Sigmoid colon (tissue), 7 donors: ENCODE results near the gene FOXN3. TPM values are rescaled to one million over a fixed set of nuclear protein-coding genes. Genes with fewer than 3 reads are reported as not detected.

ENCODE experiments used
- DNase-seq: peaks from one replicate; pipeline ENCODE4 v3.0.0-alpha.2; 2019
- H3K27ac ChIP-seq, 4 donors: fragments of 200-600 bp; sonication (generic); one replicate each; pipeline ENCODE4 v1.5.1; 2016 to 2019; ENCODE audit warnings: mild to moderate bottlenecking in 1 of 4
- H3K27me3 ChIP-seq, 3 donors: fragments of 200-600 bp; sonication (generic); one replicate each; pipeline ENCODE4 v1.5.1; 2019; ENCODE audit warnings: mild to moderate bottlenecking in 1 of 3
- H3K36me3 ChIP-seq, 4 donors: fragments of 200-600 bp; sonication (generic); one replicate each; pipeline ENCODE4 v1.5.1; 2016 to 2019
- H3K4me1 ChIP-seq, 4 donors: fragments of 200-600 bp; sonication (generic); one replicate each; pipeline ENCODE4 v1.5.1; 2017 to 2019
- H3K4me3 ChIP-seq, 4 donors: fragments of 200-600 bp; sonication (generic); one replicate each; pipeline ENCODE4 v1.5.1; 2017 to 2019; ENCODE audit warnings: mild to moderate bottlenecking in 2 of 4, moderate library complexity in 1 of 4
- H3K9me3 ChIP-seq, 4 donors: fragments of 200-600 bp in 3 of 4; sonication (generic) in 3 of 4; one replicate each; pipeline versions ENCODE4 v1.5.1 to v1.6.1; 2013 to 2019
- EP300 ChIP-seq, 4 donors: sonication (generic); formaldehyde crosslinking; IDR thresholded peaks; one replicate each; pipeline ENCODE4 v1.6.1; 2017; ENCODE audit warnings: antibody characterized with exemption in 4 of 4
- POLR2A ChIP-seq, 2 donors: fragments of 450-650 bp; IDR thresholded peaks; one replicate each; pipeline ENCODE4 v1.6.1; 2016; ENCODE audit warnings: antibody characterized with exemption in 2 of 2, mild to moderate bottlenecking in 2 of 2, moderate library complexity in 2 of 2
- POLR2AphosphoS5 ChIP-seq, 4 donors: sonication (generic); formaldehyde crosslinking; IDR thresholded peaks; one replicate each; pipeline ENCODE4 v1.6.1; 2017; ENCODE audit warnings: antibody characterized with exemption in 4 of 4
- WGBS, 2 donors: extraction: QIAGEN DNeasy Blood & Tissue Kit; methylation state at CpG; one replicate each; pipeline ENCODE4 v1.1.7; 2013; 5-methylcytosine and 5-hydroxymethylcytosine counted together
- intact Hi-C: fragments of 100-400 bp; cut with DNase I; formaldehyde crosslinking; loops from one replicate; pipeline ENCODE4 v1.15.1; 2023
- polyA plus RNA-seq, 3 donors: library from polyadenylated mRNA; stranded (reverse); fragments of 200-250 nt; gene quantifications; one replicate each; pipeline ENCODE4 v1.2.3, GENCODE V29; 2013
- total RNA-seq, 4 donors: library from RNA; depleted of rRNA; stranded (reverse); fragments of >200 nt; gene quantifications; one replicate each; pipeline ENCODE4 v1.1.0, GENCODE V29; 2016
- TF ChIP-seq, protein P1 (sequence below), 4 experiments: fragments of 450-650 bp in 3 of 4; fragments of 200-600 bp in 1 of 4; IDR thresholded peaks; one replicate each; pipeline ENCODE4 v1.5.1; 2016 to 2019; ENCODE audit warnings: antibody characterized with exemption in 4 of 4, mild to moderate bottlenecking in 3 of 4, moderate library complexity in 2 of 4
- donor health status: healthy with polysubstance abuse.
- donor health status: Bipolar disorder and iron deficiency.
- donor health status: healthy.

FOXN3 gene
- total and polyA plus RNA-seq, 7 donors = 24.6 to 146 (median 104) TPM

DNA sequence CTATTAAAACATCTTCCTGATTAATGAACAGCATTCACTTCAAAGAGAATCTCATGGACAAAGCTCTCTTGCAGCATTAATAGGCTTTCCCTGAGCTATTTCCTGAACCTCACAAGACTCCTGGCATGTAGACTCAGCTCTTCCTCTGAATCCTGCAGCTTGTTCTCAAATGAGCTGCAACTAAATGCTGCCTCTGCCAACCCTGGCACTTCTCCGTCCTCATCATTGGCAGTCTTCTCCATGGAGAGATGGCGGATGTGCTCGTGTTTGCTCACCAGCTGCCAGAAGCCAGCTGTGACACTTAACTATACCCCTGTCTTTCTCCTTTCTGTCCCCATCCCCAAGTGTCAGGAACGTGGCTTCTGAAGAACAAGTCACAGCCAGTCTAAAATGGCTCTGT lies 232.1 kb downstream of the FOXN3 start:
- Histone ChIP-seq H3K36me3 (peaks cover 0 to 12% (median 0%) of the 10 kb centered on the region in 4 donors), H3K9me3 (no peaks in the 10 kb centered on the region), H3K4me3 (no peak overlapping the region), H3K27me3 (no peaks in the 10 kb centered on the region), H3K4me1 (peaks cover 0 to 29% (median 21%) of the 10 kb centered on the region in 4 donors), H3K27ac (no peak overlapping the region)
- 90 to 96% methylated on average over 4 of the region's 4 CpGs for WGBS, 2 donors
- TF ChIP-seq POLR2AphosphoS5 (IDR thresholded peaks at IDR 0.05) (no peak), POLR2A (IDR thresholded peaks at IDR 0.05) (no peak), EP300 (IDR thresholded peaks at IDR 0.05) (no peak)
- TF ChIP-seq, protein P1, sequence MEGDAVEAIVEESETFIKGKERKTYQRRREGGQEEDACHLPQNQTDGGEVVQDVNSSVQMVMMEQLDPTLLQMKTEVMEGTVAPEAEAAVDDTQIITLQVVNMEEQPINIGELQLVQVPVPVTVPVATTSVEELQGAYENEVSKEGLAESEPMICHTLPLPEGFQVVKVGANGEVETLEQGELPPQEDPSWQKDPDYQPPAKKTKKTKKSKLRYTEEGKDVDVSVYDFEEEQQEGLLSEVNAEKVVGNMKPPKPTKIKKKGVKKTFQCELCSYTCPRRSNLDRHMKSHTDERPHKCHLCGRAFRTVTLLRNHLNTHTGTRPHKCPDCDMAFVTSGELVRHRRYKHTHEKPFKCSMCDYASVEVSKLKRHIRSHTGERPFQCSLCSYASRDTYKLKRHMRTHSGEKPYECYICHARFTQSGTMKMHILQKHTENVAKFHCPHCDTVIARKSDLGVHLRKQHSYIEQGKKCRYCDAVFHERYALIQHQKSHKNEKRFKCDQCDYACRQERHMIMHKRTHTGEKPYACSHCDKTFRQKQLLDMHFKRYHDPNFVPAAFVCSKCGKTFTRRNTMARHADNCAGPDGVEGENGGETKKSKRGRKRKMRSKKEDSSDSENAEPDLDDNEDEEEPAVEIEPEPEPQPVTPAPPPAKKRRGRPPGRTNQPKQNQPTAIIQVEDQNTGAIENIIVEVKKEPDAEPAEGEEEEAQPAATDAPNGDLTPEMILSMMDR (IDR thresholded peaks at IDR 0.05) = no peak
- no peak for DNase-seq
- intact Hi-C loops = loop anchor here (10.0 kb wide), 1 partner anchor 520 kb away; no protein-coding TSS in a partner anchor

DNA sequence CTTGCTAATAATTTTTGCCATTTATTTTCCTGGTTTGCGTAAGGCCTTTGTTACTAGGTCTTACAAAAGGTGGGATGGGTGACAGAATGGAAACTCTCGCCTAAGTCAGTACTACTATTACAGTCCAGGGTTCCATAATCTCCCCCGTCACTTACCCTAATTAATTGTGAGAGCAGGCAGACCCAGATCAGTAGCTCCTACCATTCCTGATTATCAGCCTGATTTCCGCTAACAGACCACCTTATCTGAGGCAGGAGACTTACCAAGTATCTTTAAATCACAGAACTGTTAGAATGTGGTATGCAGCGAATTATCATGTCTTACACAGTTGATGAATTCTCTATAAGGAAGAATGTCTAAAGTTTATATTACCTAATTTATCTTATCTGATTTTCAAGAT lies 234.7 kb downstream of the FOXN3 start:
- Histone ChIP-seq H3K9me3 (no peaks in the 10 kb centered on the region), H3K27me3 (no peaks in the 10 kb centered on the region), H3K36me3 (no peaks in the 10 kb centered on the region), H3K4me3 (no peak overlapping the region), H3K27ac (no peak overlapping the region), H3K4me1 (peaks cover 0 to 49% (median 37%) of the 10 kb centered on the region in 4 donors)
- DNase-seq = no peak
- intact Hi-C loops = loop anchor here (10.0 kb wide), 1 partner anchor 522 kb away; no protein-coding TSS in a partner anchor
- TF ChIP-seq, protein P1 (IDR thresholded peaks at IDR 0.05) = no peak
- TF ChIP-seq POLR2A (IDR thresholded peaks at IDR 0.05) = no peak
- WGBS, 2 donors = 98% methylated on average over 5 of the region's 5 CpGs

DNA sequence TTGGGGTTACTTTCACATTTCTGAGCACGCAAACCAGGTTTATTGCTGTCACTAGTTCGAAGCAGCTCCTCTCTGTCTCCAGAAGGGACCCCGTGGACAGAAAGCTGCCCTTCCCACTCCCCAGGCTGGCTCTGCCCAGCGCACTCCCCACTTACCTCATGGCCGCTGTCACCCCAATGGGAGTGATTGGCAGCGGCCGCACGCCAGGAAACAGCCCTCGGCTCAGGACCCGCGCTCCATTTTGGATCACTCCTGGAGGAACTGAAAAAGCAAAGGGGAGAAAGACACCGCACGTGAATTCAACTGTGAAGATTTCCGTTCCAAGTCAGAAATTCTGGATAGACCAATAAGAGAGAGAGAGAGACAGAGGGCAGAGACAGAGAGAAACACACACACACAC lies 236.5 kb downstream of the FOXN3 start:
- H3K4me1 ChIP-seq = peaks cover 0 to 33% (median 22%) of the 10 kb centered on the region in 4 donors
- no peak overlapping the region for H3K4me3 ChIP-seq
- intact Hi-C loops = loop anchor here (10.0 kb wide), 1 partner anchor 524 kb away; no protein-coding TSS in a partner anchor
- H3K9me3 ChIP-seq = no peaks in the 10 kb centered on the region
- no peak for DNase-seq
- peak overlapping the region in 2 of 4 donors; percentile 15 to 51 for H3K27ac ChIP-seq
- no peaks in the 10 kb centered on the region for H3K27me3 ChIP-seq
- TF ChIP-seq, protein P1 (IDR thresholded peaks at IDR 0.05) = no peak
- TF ChIP-seq EP300 (IDR thresholded peaks at IDR 0.05) (no peak), POLR2AphosphoS5 (IDR thresholded peaks at IDR 0.05) (no peak), POLR2A (IDR thresholded peaks at IDR 0.05) (no peak)
- 93 to 97% methylated on average over 14 of the region's 14 CpGs for WGBS, 2 donors
- H3K36me3 ChIP-seq = peaks cover 0 to 2% (median 0%) of the 10 kb centered on the region in 4 donors

DNA sequence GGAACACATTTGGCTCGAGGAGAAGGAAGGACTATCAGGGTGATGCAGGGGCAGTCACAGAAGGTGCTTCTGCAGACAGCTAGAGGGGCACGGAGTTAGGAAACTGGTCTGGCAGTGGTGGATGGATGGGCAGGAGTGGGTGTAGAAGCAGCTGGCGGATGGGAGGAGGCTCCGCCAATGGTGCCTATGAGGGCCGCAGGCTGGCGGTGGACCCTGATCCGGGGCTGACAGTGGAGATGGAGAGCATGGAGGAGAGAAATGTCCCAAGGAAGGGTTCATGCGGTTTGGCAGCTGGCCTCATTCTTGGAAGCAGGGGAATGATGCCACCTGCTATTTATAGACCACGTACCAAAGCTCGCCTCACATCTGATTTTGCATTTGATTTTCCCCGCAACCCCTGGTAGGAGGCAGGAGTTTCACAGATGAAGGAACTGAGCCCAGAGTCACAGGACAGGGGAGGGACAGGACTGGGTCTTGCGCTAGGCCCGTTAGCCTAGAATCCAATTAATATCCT lies 237.1 kb downstream of the FOXN3 start:
- Histone ChIP-seq H3K4me3 (no peak overlapping the region), H3K27me3 (no peaks in the 10 kb centered on the region), H3K27ac (peak overlapping the region in 2 of 4 donors; percentile 15 to 51), H3K36me3 (peaks cover 0 to 8% (median 1%) of the 10 kb centered on the region in 4 donors), H3K4me1 (peaks cover 0 to 31% (median 22%) of the 10 kb centered on the region in 4 donors), H3K9me3 (no peaks in the 10 kb centered on the region)
- DNase-seq = no peak
- TF ChIP-seq POLR2AphosphoS5 (IDR thresholded peaks at IDR 0.05) (no peak), EP300 (IDR thresholded peaks at IDR 0.05) (no peak), POLR2A (IDR thresholded peaks at IDR 0.05) (no peak)
- TF ChIP-seq, protein P1 (IDR thresholded peaks at IDR 0.05) = no peak
- 94 to 95% methylated on average over 13 of the region's 13 CpGs for WGBS, 2 donors
- intact Hi-C loops = loop anchor here (5.0 to 10.0 kb wide), 3 partner anchors 135 to 737 kb away; no protein-coding TSS in a partner anchor
